Activated naive CD4-positive, alpha-beta T cell treated with anti-CD3 and anti-CD28 coated beads for 36 hours (primary cell): ENCODE data around the gene RBM46. TPM values are rescaled to one million over a fixed set of nuclear protein-coding genes. Genes with fewer than 3 reads are reported as not detected.
A peak's percentile ranks its signal among the peaks of the same experiment; 100 is the strongest.

Experiments
- CTCF ChIA-PET: fragments of 350-600 bp; sonication (Branson Sonifier 250); formaldehyde crosslinking; loops from one replicate; lab custom pipeline; 2021; ENCODE audit warnings: antibody characterized with exemption; lab: Charles Lee
- DNase-seq: peaks from one replicate; pipeline ENCODE4 v3.0.0-alpha.2; 2020
- H3K27ac Mint-ChIP-seq: one replicate; pipeline ENCODE4 v1.8.0; 2021; ENCODE audit warnings: mild to moderate bottlenecking, mixed read lengths
- H3K27me3 Mint-ChIP-seq: one replicate; pipeline ENCODE4 v1.8.0; 2021; ENCODE audit warnings: low read depth, mixed read lengths
- H3K36me3 Mint-ChIP-seq: one replicate; pipeline ENCODE4 v1.8.0; 2021; ENCODE audit warnings: low read depth, mixed read lengths
- H3K4me1 Mint-ChIP-seq: one replicate; pipeline ENCODE4 v1.8.0; 2021; ENCODE audit warnings: low read depth, mixed read lengths
- H3K4me3 Mint-ChIP-seq: one replicate; pipeline ENCODE4 v1.8.0; 2021; ENCODE audit warnings: mild to moderate bottlenecking, moderate library complexity, mixed read lengths
- H3K9me3 Mint-ChIP-seq: one replicate; pipeline ENCODE4 v1.8.0; 2021; ENCODE audit warnings: mixed read lengths
- intact Hi-C: fragments of 100-400 bp; cut with micrococcal nuclease; formaldehyde crosslinking; loops from one replicate; pipeline ENCODE4 v1.15.1; 2023
- total RNA-seq, 2 experiments: library from RNA; stranded (reverse); gene quantifications; one replicate each; pipeline ENCODE4 v1.2.3, GENCODE V29; 2021

The RBM46 gene
- total RNA-seq, 2 experiments from 2014 or later = not detected

DNA sequence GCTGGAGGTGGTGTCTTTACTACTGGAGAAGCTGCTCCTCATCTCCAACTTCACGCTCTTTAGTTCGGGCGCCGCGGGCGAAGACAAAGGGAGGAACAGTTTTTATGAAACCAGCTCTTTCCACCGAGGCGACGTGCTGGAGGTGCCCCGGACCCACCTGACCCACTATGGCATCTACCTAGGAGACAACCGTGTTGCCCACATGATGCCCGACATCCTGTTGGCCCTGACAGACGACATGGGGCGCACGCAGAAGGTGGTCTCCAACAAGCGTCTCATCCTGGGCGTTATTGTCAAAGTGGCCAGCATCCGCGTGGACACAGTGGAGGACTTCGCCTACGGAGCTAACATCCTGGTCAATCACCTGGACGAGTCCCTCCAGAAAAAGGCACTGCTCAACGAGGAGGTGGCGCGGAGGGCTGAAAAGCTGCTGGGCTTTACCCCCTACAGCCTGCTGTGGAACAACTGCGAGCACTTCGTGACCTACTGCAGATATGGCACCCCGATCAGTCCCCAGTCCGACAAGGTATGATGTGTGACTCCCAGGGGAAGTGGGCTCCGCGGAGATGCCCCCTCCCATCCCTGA, 36.6 kb upstream of the RBM46 start:
- Mint-ChIP-seq H3K27ac (no peak overlapping the region), H3K27me3 (peaks cover 71% of the 10 kb centered on the region)
- CTCF ChIA-PET = interaction anchor here (0.7 kb wide), 1 partner anchor 105 kb away, joined by 4 read pairs; no protein-coding TSS in a partner anchor

DNA sequence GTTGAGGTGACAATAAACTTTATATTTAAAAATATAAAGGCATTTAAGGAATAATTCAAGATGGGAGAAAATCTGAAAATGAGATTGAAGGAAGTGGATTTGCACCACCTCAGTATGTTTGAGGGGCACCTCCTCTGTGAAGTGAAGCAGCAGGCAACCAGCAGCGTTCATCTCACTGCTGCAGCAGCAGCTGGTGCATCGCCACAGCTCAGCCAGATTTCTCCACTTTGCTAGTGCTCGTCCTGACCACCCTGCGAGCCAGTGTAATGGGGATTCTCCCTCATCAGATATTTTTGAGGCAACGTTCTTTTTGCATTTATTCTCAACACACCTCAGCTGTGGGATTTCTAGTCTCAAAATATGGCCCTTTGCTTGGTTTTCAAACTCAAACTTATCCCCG, 23.4 kb upstream of the RBM46 start:
- Mint-ChIP-seq H3K9me3 (no peaks in the 10 kb centered on the region), H3K4me1 (no peaks in the 10 kb centered on the region), H3K27ac (no peak overlapping the region), H3K4me3 (no peak overlapping the region), H3K36me3 (no peaks in the 10 kb centered on the region), H3K27me3 (peaks cover 11% of the 10 kb centered on the region)
- no peak for DNase-seq
- intact Hi-C loops = no loop called here
- CTCF ChIA-PET = no interaction called here

More for the DNA sequence above, 36.6 kb upstream of the RBM46 start:
- H3K9me3 Mint-ChIP-seq = no peaks in the 10 kb centered on the region
- H3K4me1 Mint-ChIP-seq = peaks cover 20% of the 10 kb centered on the region
- peak overlapping the region; percentile 73 for H3K4me3 Mint-ChIP-seq
- intact Hi-C loops = loop anchor here (10.0 kb wide), 1 partner anchor 250 kb away; the partner anchor contains the start of gene DCHS2
- no peak for DNase-seq
- no peaks in the 10 kb centered on the region for H3K36me3 Mint-ChIP-seq

DNA sequence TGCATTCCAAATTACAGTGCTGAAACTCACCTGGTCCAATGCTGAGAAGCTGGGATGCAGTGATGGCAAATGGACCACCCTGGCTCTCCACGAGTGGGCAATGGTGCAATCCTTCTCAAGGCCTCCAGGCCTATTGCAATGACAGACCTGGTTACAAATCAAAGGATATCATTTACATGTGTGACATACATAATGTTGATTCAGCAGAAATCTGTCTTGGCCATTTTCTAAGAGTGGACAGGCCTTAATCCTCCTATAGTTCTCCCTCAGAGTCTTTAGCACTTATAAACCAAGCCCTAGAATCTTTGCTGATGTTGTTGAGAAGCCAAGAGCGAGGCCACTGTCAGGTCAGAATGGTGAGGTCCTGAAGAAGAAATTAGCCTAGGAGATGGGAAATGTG, 20.2 kb upstream of the RBM46 start:
- no peak for DNase-seq
- intact Hi-C loops = no loop called here
- Mint-ChIP-seq H3K27ac (no peak overlapping the region), H3K36me3 (no peaks in the 10 kb centered on the region), H3K4me3 (no peak overlapping the region), H3K4me1 (no peaks in the 10 kb centered on the region), H3K27me3 (peaks cover 11% of the 10 kb centered on the region), H3K9me3 (no peaks in the 10 kb centered on the region)
- CTCF ChIA-PET = no interaction called here

DNA sequence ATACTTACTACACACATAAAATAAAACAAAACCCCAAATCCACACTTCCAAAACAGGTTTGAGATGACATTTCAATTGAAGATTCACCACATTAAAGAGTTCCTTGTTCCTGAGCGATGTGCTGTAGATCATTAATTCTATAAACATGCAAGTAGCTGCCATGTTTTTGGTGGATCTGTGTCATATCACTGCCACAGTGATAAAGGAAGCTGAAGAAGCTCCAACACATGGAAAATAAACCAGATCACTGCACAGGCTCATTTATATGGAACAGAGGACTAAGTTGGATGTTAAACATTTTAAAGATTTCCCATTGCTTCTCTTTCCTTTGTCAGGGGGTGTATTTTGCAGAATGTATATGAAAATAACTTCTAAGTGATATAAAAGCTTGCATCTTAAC, 2.8 kb upstream of the RBM46 start:
- CTCF ChIA-PET = interaction anchor here (0.9 to 1.2 kb wide), 2 partner anchors 141 to 227 kb away, joined by 3 to 6 read pairs; no protein-coding TSS in a partner anchor
- intact Hi-C loops = loop anchor here (2.0 kb wide), 3 partner anchors 141 to 227 kb away; partner anchors contain the start of gene PLRG1
- no peaks in the 10 kb centered on the region for H3K36me3 Mint-ChIP-seq
- DNase-seq = no peak
- H3K27me3 Mint-ChIP-seq = peaks cover 26% of the 10 kb centered on the region
- H3K4me1 Mint-ChIP-seq = no peaks in the 10 kb centered on the region
- H3K27ac Mint-ChIP-seq = no peak overlapping the region
- peaks cover 2% of the 10 kb centered on the region for H3K9me3 Mint-ChIP-seq
- no peak overlapping the region for H3K4me3 Mint-ChIP-seq

DNA sequence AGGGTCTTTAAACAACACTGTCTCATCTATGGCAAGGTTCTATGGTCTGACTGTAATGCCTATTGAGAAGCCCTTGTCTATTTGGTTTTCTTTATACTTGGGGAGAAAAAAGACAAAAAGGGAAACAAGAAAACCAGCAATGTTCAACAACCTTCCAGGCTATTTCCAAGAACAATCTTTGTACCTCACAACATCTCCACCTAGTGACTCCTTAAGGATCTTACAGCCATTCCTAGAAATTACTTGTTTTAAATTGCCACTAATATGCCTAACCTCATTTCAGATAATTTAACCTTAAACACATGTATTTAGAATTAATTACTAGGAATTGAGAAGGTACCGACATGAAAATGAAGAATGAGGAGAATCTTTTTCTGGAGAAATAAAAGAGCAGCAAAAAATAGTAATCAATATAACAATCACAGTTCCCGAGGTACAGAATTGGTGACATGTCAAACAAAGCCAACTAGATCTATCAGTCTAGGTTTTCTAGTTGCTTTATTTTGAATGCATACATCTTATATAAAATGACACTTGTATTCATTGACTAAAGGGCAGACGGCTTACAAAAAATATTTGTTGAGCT, 1.6 kb upstream of the RBM46 start:
- CTCF ChIA-PET = interaction anchor here (1.2 kb wide), 1 partner anchor 142 kb away, joined by 6 read pairs; no protein-coding TSS in a partner anchor
- intact Hi-C loops = loop anchor here (2.0 kb wide), 3 partner anchors 143 to 229 kb away; partner anchors contain the start of gene PLRG1
- H3K9me3 Mint-ChIP-seq = no peaks in the 10 kb centered on the region
- no peak overlapping the region for H3K27ac Mint-ChIP-seq
- H3K27me3 Mint-ChIP-seq = peaks cover 26% of the 10 kb centered on the region
- H3K4me1 Mint-ChIP-seq = no peaks in the 10 kb centered on the region
- H3K36me3 Mint-ChIP-seq = no peaks in the 10 kb centered on the region
- H3K4me3 Mint-ChIP-seq = no peak overlapping the region
- no peak for DNase-seq

DNA sequence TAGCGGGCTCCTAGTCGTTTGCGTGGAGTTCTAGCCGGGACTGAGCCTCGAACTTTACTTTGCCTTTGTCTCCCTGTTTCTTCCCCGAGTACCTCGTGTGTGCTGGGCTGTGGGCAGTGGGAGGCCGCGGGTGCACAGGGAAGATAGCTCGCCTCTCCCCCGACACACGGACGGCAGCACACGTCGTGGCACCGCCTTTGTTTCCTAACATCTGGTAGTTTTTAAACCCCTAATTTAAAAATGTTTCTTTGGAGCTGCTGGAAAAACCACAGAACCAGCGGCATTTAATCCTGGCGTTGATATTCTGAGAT, 866 bp downstream of the RBM46 start:
- Mint-ChIP-seq H3K27me3 (peaks cover 22% of the 10 kb centered on the region), H3K4me1 (no peaks in the 10 kb centered on the region), H3K4me3 (no peak overlapping the region), H3K9me3 (no peaks in the 10 kb centered on the region), H3K36me3 (no peaks in the 10 kb centered on the region), H3K27ac (no peak overlapping the region)
- intact Hi-C loops = no loop called here
- CTCF ChIA-PET = interaction anchor here (0.7 kb wide), 1 partner anchor 20 kb away, joined by 3 read pairs; no protein-coding TSS in a partner anchor
- no peak for DNase-seq

DNA sequence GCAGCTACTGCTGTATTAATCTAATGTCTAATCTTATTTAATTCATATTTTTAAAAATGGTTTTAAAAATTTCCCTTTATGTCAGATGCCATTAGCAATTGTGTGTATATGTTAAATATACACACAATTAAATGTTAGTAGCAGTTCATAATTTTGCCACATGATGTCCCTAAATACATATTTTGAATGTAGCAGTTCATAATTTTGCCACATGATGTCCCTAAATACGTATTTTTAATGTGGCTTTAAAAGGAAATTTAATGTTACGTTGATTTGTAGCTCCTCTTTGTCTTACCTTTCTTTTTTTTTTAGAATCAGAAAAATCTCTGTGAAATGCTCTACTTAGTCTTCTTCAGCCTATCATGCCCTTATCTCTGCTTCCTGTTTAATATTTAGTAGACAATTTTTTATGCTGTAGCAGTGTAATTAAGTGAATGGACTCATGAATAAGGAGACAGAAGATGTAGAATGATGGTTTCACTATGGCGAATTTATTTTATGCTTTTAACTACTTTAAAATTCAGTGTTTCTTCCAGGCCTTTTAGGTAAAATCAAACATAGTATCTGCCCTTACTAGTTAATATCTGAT, 26.1 kb downstream of the RBM46 start:
- H3K36me3 Mint-ChIP-seq = no peaks in the 10 kb centered on the region
- no peak overlapping the region for H3K27ac Mint-ChIP-seq
- no peaks in the 10 kb centered on the region for H3K9me3 Mint-ChIP-seq
- CTCF ChIA-PET = interaction anchor here (0.6 to 1.7 kb wide), 5 partner anchors 44 to 708 kb away, joined by 3 to 7 read pairs (median 4); no protein-coding TSS in a partner anchor
- H3K4me3 Mint-ChIP-seq = no peak overlapping the region
- H3K27me3 Mint-ChIP-seq = peaks cover 5% of the 10 kb centered on the region
- intact Hi-C loops = loop anchor here (1.0 to 5.0 kb wide), 6 partner anchors 175 to 1145 kb away; partner anchors contain the start of gene CTSO
- H3K4me1 Mint-ChIP-seq = no peaks in the 10 kb centered on the region
- no peak for DNase-seq

DNA sequence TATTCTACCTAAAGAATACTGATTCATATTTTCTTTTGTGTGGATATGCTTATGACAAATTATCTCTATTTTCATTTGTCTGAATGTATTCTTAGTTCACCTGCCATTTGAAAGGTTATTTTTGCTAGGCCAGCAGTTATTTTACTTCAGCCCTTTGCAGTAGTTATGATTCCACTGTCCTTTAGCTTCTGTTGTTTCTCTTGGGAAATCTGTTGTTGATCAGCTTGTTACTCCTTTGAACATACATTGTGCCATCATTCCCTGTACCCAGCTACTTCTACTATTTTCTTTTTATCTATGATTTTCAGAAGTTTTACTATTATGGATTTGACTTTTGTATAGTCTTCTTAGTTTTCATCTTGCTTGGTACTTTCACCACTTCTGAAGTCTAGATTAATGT, 37.2 kb downstream of the RBM46 start:
- DNase-seq = no peak
- H3K27me3 Mint-ChIP-seq = peaks cover 6% of the 10 kb centered on the region
- no peak overlapping the region for H3K4me3 Mint-ChIP-seq
- H3K27ac Mint-ChIP-seq = no peak overlapping the region
- H3K9me3 Mint-ChIP-seq = no peaks in the 10 kb centered on the region
- CTCF ChIA-PET = no interaction called here
- intact Hi-C loops = no loop called here
- no peaks in the 10 kb centered on the region for H3K4me1 Mint-ChIP-seq
- H3K36me3 Mint-ChIP-seq = no peaks in the 10 kb centered on the region

DNA sequence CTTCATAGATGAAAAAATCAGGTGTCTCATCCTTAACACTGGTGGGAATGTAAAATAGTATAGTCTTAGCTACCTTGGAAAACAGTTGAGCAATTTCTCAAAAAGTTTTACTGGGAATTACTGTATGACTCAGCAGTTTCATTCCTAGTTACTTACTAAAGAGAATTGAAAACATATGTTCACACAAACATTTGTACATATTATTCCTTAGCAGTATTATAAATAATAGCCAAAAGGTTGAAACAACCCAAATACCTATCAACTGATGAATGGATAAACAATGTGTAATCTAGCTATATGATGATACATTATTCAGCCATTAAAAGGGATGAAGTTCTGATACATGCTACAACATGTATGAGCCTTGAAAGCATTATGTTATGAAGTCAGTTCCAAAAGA, 41.7 kb downstream of the RBM46 start:
- intact Hi-C loops = no loop called here
- no peak for DNase-seq
- Mint-ChIP-seq H3K36me3 (no peaks in the 10 kb centered on the region), H3K9me3 (no peaks in the 10 kb centered on the region), H3K4me3 (no peak overlapping the region), H3K4me1 (no peaks in the 10 kb centered on the region), H3K27ac (no peak overlapping the region), H3K27me3 (peaks cover 7% of the 10 kb centered on the region)
- CTCF ChIA-PET = no interaction called here

DNA sequence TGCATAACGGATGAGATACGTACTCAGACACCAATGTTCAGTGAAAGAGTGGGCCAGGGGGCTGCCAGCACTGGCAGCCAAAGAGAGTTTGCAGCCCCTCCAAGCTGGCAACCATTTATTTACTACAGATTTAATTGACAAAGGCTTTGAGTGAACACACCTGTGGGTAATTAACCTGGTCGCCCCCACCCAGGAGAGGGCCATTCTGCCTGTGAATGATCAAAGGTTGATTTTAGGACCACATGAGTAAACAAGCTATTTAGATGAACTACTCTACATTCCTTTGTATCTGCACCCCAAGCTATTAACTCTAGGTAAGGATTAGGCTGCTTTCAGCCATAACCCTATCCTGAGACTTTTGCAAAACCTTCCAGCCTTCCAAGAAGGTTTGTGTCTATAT, 55.0 kb downstream of the RBM46 start:
- Mint-ChIP-seq H3K36me3 (no peaks in the 10 kb centered on the region), H3K4me1 (no peaks in the 10 kb centered on the region), H3K9me3 (peaks cover 9% of the 10 kb centered on the region), H3K27ac (no peak overlapping the region), H3K4me3 (no peak overlapping the region), H3K27me3 (peaks cover 6% of the 10 kb centered on the region)
- CTCF ChIA-PET = no interaction called here
- intact Hi-C loops = no loop called here
- DNase-seq = no peak

DNA sequence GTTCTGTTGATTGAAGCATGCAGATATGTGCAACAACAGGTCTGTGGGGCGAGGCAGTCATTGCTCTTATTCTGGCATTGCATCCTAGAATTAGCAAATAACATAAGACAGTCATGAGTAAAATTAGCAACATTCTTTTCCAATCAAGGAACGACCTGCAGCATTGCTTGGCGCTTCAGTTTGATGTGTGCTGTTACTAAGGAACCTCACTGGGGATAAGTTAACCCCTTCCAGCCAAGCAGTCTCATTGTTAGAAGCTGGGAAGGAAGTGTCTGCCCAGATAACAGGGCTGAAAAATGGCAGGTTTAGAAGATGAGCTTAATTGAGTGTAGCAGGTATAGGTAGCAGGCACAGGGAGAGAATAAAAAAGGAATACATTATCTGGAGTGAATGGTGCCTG, 55.4 kb downstream of the RBM46 start:
- H3K27me3 Mint-ChIP-seq = peaks cover 4% of the 10 kb centered on the region
- intact Hi-C loops = no loop called here
- no peak overlapping the region for H3K4me3 Mint-ChIP-seq
- H3K36me3 Mint-ChIP-seq = no peaks in the 10 kb centered on the region
- DNase-seq = no peak
- no peak overlapping the region for H3K27ac Mint-ChIP-seq
- no peaks in the 10 kb centered on the region for H3K4me1 Mint-ChIP-seq
- CTCF ChIA-PET = no interaction called here
- H3K9me3 Mint-ChIP-seq = peaks cover 9% of the 10 kb centered on the region

DNA sequence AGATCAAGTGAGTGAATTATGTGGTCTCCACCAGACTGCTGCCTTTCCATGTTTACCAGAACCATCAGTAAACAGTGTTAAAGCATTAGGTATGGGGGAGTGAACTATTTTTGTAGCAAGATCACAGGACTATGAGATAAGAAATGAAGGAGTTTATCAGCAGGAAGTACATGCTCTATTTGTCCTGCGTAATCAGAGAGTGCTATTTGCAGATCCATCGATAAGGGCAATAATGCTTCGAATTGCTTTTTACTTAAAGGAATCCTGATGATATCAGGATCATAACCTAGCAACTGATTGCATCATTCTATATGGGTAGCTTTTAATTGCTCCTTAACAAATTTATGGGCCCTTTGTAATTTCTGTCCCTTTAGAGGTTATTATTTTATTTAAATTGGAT, 57.1 kb downstream of the RBM46 start:
- H3K4me3 Mint-ChIP-seq = no peak overlapping the region
- H3K9me3 Mint-ChIP-seq = peaks cover 5% of the 10 kb centered on the region
- no peaks in the 10 kb centered on the region for H3K36me3 Mint-ChIP-seq
- DNase-seq = no peak
- CTCF ChIA-PET = interaction anchor here (0.6 kb wide), 1 partner anchor 151 kb away, joined by 3 read pairs; no protein-coding TSS in a partner anchor
- H3K27ac Mint-ChIP-seq = no peak overlapping the region
- intact Hi-C loops = no loop called here
- H3K27me3 Mint-ChIP-seq = peaks cover 4% of the 10 kb centered on the region
- H3K4me1 Mint-ChIP-seq = no peaks in the 10 kb centered on the region
